ENCODE results near the gene DUS3L.

- TF ChIP-seq, protein P1, sequence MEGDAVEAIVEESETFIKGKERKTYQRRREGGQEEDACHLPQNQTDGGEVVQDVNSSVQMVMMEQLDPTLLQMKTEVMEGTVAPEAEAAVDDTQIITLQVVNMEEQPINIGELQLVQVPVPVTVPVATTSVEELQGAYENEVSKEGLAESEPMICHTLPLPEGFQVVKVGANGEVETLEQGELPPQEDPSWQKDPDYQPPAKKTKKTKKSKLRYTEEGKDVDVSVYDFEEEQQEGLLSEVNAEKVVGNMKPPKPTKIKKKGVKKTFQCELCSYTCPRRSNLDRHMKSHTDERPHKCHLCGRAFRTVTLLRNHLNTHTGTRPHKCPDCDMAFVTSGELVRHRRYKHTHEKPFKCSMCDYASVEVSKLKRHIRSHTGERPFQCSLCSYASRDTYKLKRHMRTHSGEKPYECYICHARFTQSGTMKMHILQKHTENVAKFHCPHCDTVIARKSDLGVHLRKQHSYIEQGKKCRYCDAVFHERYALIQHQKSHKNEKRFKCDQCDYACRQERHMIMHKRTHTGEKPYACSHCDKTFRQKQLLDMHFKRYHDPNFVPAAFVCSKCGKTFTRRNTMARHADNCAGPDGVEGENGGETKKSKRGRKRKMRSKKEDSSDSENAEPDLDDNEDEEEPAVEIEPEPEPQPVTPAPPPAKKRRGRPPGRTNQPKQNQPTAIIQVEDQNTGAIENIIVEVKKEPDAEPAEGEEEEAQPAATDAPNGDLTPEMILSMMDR (IDR thresholded peaks at IDR 0.05) = no peak
- TF ChIP-seq POLR2A (IDR thresholded peaks at IDR 0.05) = no peak
These were observed 12.6 kb downstream of the DUS3L start for GRCh38 chr19:5778402-5778801.
